H1 (cell line): Measurements from ENCODE around the gene TRAM1L1. TPM values are rescaled to one million over a fixed set of nuclear protein-coding genes. Genes with fewer than 3 reads are reported as not detected.

Experiments used
- POLR2A ChIP-seq, 2 experiments: IDR thresholded peaks; 1 replicate in 1 of 2; 2 replicates in 1 of 2; pipeline ENCODE4 v1.6.1; 2011; ENCODE audit warnings: low read depth in 2 of 2, low read length in 2 of 2, mild to moderate bottlenecking in 2 of 2; ENCODE audit errors: control extremely low read depth in 1 of 2
- polyA plus RNA-seq, 7 experiments: library from polyadenylated mRNA; depleted of rRNA in 3 of 7; stranded (reverse) in 5 of 7; unstranded in 2 of 7; fragments of >200 nt in 5 of 7; fragments of 200-250 nt in 2 of 7; gene quantifications; 1 replicate in 5 of 7; 2 replicates in 1 of 7; 4 replicates in 1 of 7; pipeline versions ENCODE4 v1.2.1 to v1.2.3, GENCODE V29; 2011 to 2013; ENCODE audit warnings: missing spikeins in 2 of 7, mixed read lengths in 2 of 7
- total RNA-seq: library from RNA; stranded (reverse); fragmentation: NEBNext Ultra II Directional; extraction: Animal tissue kit (Norgen Biotek cat#: 25700); gene quantifications from 2 replicates; pipeline ENCODE4 v1.2.1, GENCODE V29; 2021
- TF ChIP-seq, protein P1 (sequence below): fragments of 300-600 bp; sonication (generic); IDR thresholded peaks from 2 replicates; pipeline ENCODE4 v1.7.1; 2012; ENCODE audit warnings: low read length, moderate library complexity, mild to moderate bottlenecking, inconsistent platforms; ENCODE audit not compliant: insufficient replicate concordance

Gene TRAM1L1
- total and polyA plus RNA-seq, 2 of the 8 experiments (the other 6 are each of a cell fraction or from before 2014, with no cell fraction given): 0.94 to 1.5 TPM

GRCh38 chr4:117042962-117043361, 42.4 kb downstream of the TRAM1L1 start (continued):
- TF ChIP-seq, protein P1, sequence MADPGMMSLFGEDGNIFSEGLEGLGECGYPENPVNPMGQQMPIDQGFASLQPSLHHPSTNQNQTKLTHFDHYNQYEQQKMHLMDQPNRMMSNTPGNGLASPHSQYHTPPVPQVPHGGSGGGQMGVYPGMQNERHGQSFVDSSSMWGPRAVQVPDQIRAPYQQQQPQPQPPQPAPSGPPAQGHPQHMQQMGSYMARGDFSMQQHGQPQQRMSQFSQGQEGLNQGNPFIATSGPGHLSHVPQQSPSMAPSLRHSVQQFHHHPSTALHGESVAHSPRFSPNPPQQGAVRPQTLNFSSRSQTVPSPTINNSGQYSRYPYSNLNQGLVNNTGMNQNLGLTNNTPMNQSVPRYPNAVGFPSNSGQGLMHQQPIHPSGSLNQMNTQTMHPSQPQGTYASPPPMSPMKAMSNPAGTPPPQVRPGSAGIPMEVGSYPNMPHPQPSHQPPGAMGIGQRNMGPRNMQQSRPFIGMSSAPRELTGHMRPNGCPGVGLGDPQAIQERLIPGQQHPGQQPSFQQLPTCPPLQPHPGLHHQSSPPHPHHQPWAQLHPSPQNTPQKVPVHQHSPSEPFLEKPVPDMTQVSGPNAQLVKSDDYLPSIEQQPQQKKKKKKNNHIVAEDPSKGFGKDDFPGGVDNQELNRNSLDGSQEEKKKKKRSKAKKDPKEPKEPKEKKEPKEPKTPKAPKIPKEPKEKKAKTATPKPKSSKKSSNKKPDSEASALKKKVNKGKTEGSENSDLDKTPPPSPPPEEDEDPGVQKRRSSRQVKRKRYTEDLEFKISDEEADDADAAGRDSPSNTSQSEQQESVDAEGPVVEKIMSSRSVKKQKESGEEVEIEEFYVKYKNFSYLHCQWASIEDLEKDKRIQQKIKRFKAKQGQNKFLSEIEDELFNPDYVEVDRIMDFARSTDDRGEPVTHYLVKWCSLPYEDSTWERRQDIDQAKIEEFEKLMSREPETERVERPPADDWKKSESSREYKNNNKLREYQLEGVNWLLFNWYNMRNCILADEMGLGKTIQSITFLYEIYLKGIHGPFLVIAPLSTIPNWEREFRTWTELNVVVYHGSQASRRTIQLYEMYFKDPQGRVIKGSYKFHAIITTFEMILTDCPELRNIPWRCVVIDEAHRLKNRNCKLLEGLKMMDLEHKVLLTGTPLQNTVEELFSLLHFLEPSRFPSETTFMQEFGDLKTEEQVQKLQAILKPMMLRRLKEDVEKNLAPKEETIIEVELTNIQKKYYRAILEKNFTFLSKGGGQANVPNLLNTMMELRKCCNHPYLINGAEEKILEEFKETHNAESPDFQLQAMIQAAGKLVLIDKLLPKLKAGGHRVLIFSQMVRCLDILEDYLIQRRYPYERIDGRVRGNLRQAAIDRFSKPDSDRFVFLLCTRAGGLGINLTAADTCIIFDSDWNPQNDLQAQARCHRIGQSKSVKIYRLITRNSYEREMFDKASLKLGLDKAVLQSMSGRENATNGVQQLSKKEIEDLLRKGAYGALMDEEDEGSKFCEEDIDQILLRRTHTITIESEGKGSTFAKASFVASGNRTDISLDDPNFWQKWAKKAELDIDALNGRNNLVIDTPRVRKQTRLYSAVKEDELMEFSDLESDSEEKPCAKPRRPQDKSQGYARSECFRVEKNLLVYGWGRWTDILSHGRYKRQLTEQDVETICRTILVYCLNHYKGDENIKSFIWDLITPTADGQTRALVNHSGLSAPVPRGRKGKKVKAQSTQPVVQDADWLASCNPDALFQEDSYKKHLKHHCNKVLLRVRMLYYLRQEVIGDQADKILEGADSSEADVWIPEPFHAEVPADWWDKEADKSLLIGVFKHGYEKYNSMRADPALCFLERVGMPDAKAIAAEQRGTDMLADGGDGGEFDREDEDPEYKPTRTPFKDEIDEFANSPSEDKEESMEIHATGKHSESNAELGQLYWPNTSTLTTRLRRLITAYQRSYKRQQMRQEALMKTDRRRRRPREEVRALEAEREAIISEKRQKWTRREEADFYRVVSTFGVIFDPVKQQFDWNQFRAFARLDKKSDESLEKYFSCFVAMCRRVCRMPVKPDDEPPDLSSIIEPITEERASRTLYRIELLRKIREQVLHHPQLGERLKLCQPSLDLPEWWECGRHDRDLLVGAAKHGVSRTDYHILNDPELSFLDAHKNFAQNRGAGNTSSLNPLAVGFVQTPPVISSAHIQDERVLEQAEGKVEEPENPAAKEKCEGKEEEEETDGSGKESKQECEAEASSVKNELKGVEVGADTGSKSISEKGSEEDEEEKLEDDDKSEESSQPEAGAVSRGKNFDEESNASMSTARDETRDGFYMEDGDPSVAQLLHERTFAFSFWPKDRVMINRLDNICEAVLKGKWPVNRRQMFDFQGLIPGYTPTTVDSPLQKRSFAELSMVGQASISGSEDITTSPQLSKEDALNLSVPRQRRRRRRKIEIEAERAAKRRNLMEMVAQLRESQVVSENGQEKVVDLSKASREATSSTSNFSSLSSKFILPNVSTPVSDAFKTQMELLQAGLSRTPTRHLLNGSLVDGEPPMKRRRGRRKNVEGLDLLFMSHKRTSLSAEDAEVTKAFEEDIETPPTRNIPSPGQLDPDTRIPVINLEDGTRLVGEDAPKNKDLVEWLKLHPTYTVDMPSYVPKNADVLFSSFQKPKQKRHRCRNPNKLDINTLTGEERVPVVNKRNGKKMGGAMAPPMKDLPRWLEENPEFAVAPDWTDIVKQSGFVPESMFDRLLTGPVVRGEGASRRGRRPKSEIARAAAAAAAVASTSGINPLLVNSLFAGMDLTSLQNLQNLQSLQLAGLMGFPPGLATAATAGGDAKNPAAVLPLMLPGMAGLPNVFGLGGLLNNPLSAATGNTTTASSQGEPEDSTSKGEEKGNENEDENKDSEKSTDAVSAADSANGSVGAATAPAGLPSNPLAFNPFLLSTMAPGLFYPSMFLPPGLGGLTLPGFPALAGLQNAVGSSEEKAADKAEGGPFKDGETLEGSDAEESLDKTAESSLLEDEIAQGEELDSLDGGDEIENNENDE: no peak
- no peak for TF ChIP-seq POLR2A (IDR thresholded peaks at IDR 0.05; ENCODE audit: control extremely low read depth in 1 of 2, low read depth in 2 of 2, low read length in 2 of 2)
